RWPE2 (cell line): ENCODE data around the gene MYF6.

ENCODE experiments used
- ATAC-seq: fragments of 200-7000 bp; cut with Tn5 transposase; 3 replicates; pipeline ENCODE4 v1.9.1; 2021; ENCODE audit warnings: low read depth
- DNase-seq: peaks from one replicate; pipeline ENCODE4 v3.0.0-alpha.2; 2020; ENCODE audit warnings: low spot score
- H3K27ac ChIP-seq: fragments of 450-650 bp; 2 replicates; pipeline ENCODE4 v1.5.1; 2017; ENCODE audit warnings: mild to moderate bottlenecking; ENCODE audit not compliant: poor library complexity, severe bottlenecking
- H3K27me3 ChIP-seq: fragments of 250-450 bp; sonication (Bioruptor Pico); 2 replicates; pipeline ENCODE4 v1.5.1; 2021; ENCODE audit warnings: mild to moderate bottlenecking, moderate library complexity; ENCODE audit not compliant: insufficient read depth, poor library complexity, severe bottlenecking
- H3K36me3 ChIP-seq: fragments of 250-450 bp; sonication (Bioruptor Pico); 2 replicates; pipeline ENCODE4 v1.5.1; 2020; ENCODE audit warnings: low read depth, mild to moderate bottlenecking, moderate library complexity
- H3K4me1 ChIP-seq: fragments of 250-450 bp; sonication (Bioruptor Pico); 2 replicates; pipeline ENCODE4 v1.5.1; 2021; ENCODE audit warnings: mild to moderate bottlenecking, moderate library complexity; ENCODE audit not compliant: insufficient read depth, poor library complexity, severe bottlenecking
- H3K4me3 ChIP-seq: fragments of 250-450 bp; sonication (Bioruptor Pico); 2 replicates; pipeline ENCODE4 v1.5.1; 2021; ENCODE audit warnings: mild to moderate bottlenecking, moderate library complexity; ENCODE audit not compliant: severe bottlenecking
- H3K9me3 ChIP-seq: fragments of 250-450 bp; sonication (Bioruptor Pico); 2 replicates; pipeline ENCODE4 v1.5.1; 2021; ENCODE audit warnings: mild to moderate bottlenecking, moderate library complexity; ENCODE audit not compliant: severe bottlenecking
- TF ChIP-seq, protein P1 (sequence below): fragments of 450-650 bp; IDR thresholded peaks from one replicate; pipeline ENCODE4 v1.5.1; 2017; ENCODE audit warnings: mild to moderate bottlenecking, moderate library complexity; ENCODE audit not compliant: poor library complexity, severe bottlenecking

MYF6 gene

DNA sequence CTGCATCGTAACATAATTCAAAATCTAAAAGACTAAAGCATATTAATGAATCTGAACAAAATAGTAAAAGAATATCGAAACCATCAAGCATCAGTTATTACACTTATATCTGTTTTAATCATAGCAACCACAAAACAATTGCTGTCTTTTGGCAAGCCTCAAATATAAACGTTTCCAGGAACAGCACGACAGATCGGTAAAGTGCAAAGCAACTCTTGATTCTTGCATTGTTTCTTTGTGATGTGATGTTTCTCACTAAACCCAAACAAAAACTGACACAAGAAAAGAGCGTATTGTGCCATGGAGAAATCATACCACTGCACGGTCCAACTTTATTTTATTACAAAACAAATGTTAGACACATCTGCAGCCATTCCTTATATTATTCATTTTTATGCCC is 9.2 kb upstream of the MYF6 start:
- no peak overlapping the region for H3K4me3 ChIP-seq
- peaks cover 5% of the 10 kb centered on the region for H3K4me1 ChIP-seq
- TF ChIP-seq, protein P1, sequence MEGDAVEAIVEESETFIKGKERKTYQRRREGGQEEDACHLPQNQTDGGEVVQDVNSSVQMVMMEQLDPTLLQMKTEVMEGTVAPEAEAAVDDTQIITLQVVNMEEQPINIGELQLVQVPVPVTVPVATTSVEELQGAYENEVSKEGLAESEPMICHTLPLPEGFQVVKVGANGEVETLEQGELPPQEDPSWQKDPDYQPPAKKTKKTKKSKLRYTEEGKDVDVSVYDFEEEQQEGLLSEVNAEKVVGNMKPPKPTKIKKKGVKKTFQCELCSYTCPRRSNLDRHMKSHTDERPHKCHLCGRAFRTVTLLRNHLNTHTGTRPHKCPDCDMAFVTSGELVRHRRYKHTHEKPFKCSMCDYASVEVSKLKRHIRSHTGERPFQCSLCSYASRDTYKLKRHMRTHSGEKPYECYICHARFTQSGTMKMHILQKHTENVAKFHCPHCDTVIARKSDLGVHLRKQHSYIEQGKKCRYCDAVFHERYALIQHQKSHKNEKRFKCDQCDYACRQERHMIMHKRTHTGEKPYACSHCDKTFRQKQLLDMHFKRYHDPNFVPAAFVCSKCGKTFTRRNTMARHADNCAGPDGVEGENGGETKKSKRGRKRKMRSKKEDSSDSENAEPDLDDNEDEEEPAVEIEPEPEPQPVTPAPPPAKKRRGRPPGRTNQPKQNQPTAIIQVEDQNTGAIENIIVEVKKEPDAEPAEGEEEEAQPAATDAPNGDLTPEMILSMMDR: no peak
- no peak for DNase-seq
- H3K36me3 ChIP-seq: no peaks in the 10 kb centered on the region
- no peak for ATAC-seq
- H3K27me3 ChIP-seq: no peaks in the 10 kb centered on the region
- no peaks in the 10 kb centered on the region for H3K9me3 ChIP-seq
- no peak overlapping the region for H3K27ac ChIP-seq

DNA sequence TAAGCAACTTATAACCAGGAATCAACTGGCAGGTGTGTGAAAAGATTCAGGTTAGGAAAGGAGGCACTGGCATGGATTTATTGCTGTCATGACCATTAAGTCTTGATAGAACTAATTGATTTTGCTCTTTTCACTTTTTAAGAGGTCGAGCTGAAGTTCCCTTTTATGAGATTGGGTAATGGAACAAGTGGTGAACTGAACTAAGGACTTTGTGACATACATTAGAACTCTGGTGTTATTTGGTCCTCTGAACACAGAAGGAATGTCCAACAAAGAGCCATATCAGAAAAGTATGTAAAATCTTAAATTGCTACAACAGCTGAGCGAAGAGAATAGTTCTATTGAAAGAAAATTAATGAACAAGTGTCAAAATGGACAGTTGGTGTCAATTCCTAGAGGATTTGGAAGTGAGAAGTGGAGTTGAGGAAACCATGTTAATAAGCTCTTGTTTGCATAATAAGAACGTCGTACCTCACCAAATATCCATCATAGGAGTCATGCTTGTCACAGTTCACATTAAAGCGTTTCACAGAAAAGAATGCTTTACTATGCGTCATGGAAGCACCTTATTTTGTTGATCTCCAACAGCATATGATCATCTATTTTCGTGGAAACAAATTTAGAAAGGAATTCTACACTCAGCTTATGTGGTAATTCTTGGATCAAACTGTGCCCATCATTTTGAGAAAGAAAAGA is 8.4 kb upstream of the MYF6 start:
- no peak for ATAC-seq
- TF ChIP-seq, protein P1: no peak
- DNase-seq: no peak
- no peaks in the 10 kb centered on the region for H3K36me3 ChIP-seq
- H3K27ac ChIP-seq: no peak overlapping the region
- H3K27me3 ChIP-seq: no peaks in the 10 kb centered on the region
- H3K4me3 ChIP-seq: no peak overlapping the region
- H3K9me3 ChIP-seq: no peaks in the 10 kb centered on the region
- peaks cover 10% of the 10 kb centered on the region for H3K4me1 ChIP-seq

DNA sequence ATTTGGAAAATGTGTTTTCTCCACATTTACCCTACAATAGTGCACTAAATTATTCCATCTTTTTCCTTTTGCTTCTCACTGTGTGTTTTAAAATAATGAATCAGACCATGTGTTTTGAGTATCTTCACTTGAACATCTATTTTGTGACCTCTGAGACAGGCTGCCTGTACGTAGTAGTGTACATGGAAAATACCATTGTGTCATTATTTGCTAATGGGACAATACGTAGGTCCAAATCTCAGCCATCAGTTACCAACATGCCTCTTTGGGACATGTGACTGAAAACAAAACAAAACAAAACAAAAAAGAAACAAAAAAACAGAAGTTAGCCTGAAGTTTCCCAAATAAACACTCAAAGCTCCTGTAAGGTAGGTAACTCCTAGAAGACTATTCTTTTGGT is 7.1 kb upstream of the MYF6 start:
- Histone ChIP-seq H3K4me3 (no peak overlapping the region), H3K36me3 (no peaks in the 10 kb centered on the region), H3K27ac (no peak overlapping the region), H3K27me3 (no peaks in the 10 kb centered on the region), H3K4me1 (peaks cover 10% of the 10 kb centered on the region), H3K9me3 (no peaks in the 10 kb centered on the region)
- ATAC-seq (no peak), DNase-seq (no peak)
- TF ChIP-seq, protein P1: no peak

DNA sequence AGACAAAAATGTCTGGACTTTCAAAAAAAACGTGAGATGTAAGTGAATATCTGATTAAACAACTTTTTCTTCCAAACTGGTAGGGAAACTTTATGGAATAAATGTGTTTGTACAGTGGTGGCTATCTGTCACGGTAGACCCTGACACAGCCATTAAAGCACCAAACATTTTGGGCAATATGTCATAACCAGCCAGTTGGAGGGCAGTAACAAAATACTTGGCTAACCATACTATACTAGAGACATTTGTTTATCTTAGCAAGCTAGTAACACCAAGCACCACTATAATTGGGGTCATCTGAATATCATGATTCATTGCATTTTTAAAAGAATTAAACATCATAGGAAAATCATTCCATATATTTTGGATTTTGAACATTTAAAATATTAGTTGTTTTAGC is 6.0 kb upstream of the MYF6 start:
- ATAC-seq (no peak), DNase-seq (no peak)
- H3K36me3 ChIP-seq: no peaks in the 10 kb centered on the region
- H3K4me3 ChIP-seq: no peak overlapping the region
- no peak overlapping the region for H3K27ac ChIP-seq
- no peaks in the 10 kb centered on the region for H3K9me3 ChIP-seq
- peaks cover 4% of the 10 kb centered on the region for H3K27me3 ChIP-seq
- TF ChIP-seq, protein P1: no peak
- peaks cover 10% of the 10 kb centered on the region for H3K4me1 ChIP-seq
